ENCODE data around the gene MAP2K2. TPM values are rescaled to one million over a fixed set of nuclear protein-coding genes. Genes with fewer than 3 reads are reported as not detected.

The MAP2K2 gene
- polyA plus RNA-seq, 1 donor from 2014 or later: 95.5 TPM

- Histone ChIP-seq H3K9me2 (ENCODE audit: insufficient read depth, low read length) (no peaks in the 10 kb centered on the region), H3F3A (ENCODE audit: insufficient read depth, low read length, poor library complexity, severe bottlenecking) (no peaks in the 10 kb centered on the region), H3K36me3 (ENCODE audit: insufficient read depth, low read length) (no peaks in the 10 kb centered on the region), H3K9ac (ENCODE audit: low read length) (no peak overlapping the region), H3K27ac (ENCODE audit: low read length) (no peak overlapping the region), H3K9me3 (ENCODE audit: low read length) (no peaks in the 10 kb centered on the region), H3K27me3 (ENCODE audit: insufficient read depth, low read depth, low read length) (no peaks in the 10 kb centered on the region), H3K4me3 (ENCODE audit: low read length) (no peak overlapping the region), H2AFZ (ENCODE audit: low read depth, low read length) (no peak overlapping the region), H3K79me2 (replicated peaks; ENCODE audit: insufficient read depth, low read length) (no peaks in the 10 kb centered on the region), H4K20me1 (ENCODE audit: insufficient read depth) (no peaks in the 10 kb centered on the region), H3K4me2 (ENCODE audit: low read length) (no peak overlapping the region)
- TF ChIP-seq RAD21 (conservative IDR thresholded peaks at IDR 0.05): no peak
- no peak for TF ChIP-seq TAF1 (IDR thresholded peaks at IDR 0.05; ENCODE audit: low read depth)
- TF ChIP-seq MXI1 (conservative IDR thresholded peaks at IDR 0.05; ENCODE audit: poor library complexity, severe bottlenecking): no peak
- TF ChIP-seq, protein P1, sequence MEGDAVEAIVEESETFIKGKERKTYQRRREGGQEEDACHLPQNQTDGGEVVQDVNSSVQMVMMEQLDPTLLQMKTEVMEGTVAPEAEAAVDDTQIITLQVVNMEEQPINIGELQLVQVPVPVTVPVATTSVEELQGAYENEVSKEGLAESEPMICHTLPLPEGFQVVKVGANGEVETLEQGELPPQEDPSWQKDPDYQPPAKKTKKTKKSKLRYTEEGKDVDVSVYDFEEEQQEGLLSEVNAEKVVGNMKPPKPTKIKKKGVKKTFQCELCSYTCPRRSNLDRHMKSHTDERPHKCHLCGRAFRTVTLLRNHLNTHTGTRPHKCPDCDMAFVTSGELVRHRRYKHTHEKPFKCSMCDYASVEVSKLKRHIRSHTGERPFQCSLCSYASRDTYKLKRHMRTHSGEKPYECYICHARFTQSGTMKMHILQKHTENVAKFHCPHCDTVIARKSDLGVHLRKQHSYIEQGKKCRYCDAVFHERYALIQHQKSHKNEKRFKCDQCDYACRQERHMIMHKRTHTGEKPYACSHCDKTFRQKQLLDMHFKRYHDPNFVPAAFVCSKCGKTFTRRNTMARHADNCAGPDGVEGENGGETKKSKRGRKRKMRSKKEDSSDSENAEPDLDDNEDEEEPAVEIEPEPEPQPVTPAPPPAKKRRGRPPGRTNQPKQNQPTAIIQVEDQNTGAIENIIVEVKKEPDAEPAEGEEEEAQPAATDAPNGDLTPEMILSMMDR (IDR thresholded peaks at IDR 0.05; ENCODE audit: poor library complexity, severe bottlenecking): no peak
- TF ChIP-seq POLR2AphosphoS5 (IDR thresholded peaks at IDR 0.05): no peak
- no peak for TF ChIP-seq REST (IDR thresholded peaks at IDR 0.05; ENCODE audit: borderline replicate concordance)
- TF ChIP-seq EZH2 (IDR thresholded peaks at IDR 0.05; ENCODE audit: borderline replicate concordance, insufficient read depth, low read length, poor library complexity, severe bottlenecking): no peak
- TF ChIP-seq SMC3 (conservative IDR thresholded peaks at IDR 0.05; ENCODE audit: poor library complexity): no peak
- no peak for TF ChIP-seq EP300 (conservative IDR thresholded peaks at IDR 0.05; ENCODE audit: poor library complexity, severe bottlenecking)
Observed at GRCh38 chr19:4087787-4088679, 35.9 kb downstream of the MAP2K2 start.

DNA sequence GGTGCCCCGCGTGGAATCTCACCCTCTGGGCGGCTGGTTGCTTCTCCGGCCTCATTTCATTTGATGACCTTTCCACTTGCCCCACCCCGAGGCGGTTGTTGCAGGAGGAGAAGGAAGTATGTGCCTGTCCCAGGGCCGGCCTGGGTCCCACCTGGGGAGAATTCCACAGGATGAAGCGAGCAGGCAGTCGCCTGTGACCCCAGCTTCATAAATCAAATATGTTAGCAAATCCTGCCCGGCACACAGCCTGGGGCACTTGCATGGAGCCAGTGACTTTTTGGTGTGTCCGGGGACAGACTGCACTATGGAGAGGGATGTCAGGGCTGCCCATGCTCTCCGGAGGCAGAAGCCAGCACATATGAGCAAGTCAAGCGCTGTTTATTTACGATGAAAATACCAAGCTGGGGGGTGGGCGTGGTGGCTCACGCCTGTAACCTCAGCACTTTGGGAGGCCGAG, 37.5 kb downstream of the MAP2K2 start:
- Histone ChIP-seq H3K27ac (ENCODE audit: low read length) (no peak overlapping the region), H3F3A (ENCODE audit: insufficient read depth, low read length, poor library complexity, severe bottlenecking) (no peaks in the 10 kb centered on the region), H4K20me1 (ENCODE audit: insufficient read depth) (no peaks in the 10 kb centered on the region), H3K9me3 (ENCODE audit: low read length) (no peaks in the 10 kb centered on the region), H3K4me2 (ENCODE audit: low read length) (no peak overlapping the region), H3K4me3 (ENCODE audit: low read length) (no peak overlapping the region), H3K36me3 (ENCODE audit: insufficient read depth, low read length) (no peaks in the 10 kb centered on the region), H3K79me2 (replicated peaks; ENCODE audit: insufficient read depth, low read length) (no peaks in the 10 kb centered on the region), H3K9me2 (ENCODE audit: insufficient read depth, low read length) (no peaks in the 10 kb centered on the region), H3K9ac (ENCODE audit: low read length) (no peak overlapping the region), H3K27me3 (ENCODE audit: insufficient read depth, low read depth, low read length) (no peaks in the 10 kb centered on the region), H2AFZ (ENCODE audit: low read depth, low read length) (no peak overlapping the region)
- TF ChIP-seq, protein P1 (IDR thresholded peaks at IDR 0.05; ENCODE audit: poor library complexity, severe bottlenecking): no peak
- TF ChIP-seq POLR2AphosphoS5 (IDR thresholded peaks at IDR 0.05) (no peak), RAD21 (conservative IDR thresholded peaks at IDR 0.05) (no peak), SMC3 (conservative IDR thresholded peaks at IDR 0.05; ENCODE audit: poor library complexity) (no peak), EZH2 (IDR thresholded peaks at IDR 0.05; ENCODE audit: borderline replicate concordance, insufficient read depth, low read length, poor library complexity, severe bottlenecking) (no peak), MXI1 (conservative IDR thresholded peaks at IDR 0.05; ENCODE audit: poor library complexity, severe bottlenecking) (no peak)

Measured in neural cell (in vitro differentiated cells).